ENCODE measurements around the gene FNDC4.
"Not testable (repeated sequence)": the region's sequence is repeated elsewhere in the genome, so short reads cannot be mapped to it uniquely, and the experiment has no call there.

Gene FNDC4, protein sequence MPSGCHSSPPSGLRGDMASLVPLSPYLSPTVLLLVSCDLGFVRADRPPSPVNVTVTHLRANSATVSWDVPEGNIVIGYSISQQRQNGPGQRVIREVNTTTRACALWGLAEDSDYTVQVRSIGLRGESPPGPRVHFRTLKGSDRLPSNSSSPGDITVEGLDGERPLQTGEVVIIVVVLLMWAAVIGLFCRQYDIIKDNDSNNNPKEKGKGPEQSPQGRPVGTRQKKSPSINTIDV

DNA sequence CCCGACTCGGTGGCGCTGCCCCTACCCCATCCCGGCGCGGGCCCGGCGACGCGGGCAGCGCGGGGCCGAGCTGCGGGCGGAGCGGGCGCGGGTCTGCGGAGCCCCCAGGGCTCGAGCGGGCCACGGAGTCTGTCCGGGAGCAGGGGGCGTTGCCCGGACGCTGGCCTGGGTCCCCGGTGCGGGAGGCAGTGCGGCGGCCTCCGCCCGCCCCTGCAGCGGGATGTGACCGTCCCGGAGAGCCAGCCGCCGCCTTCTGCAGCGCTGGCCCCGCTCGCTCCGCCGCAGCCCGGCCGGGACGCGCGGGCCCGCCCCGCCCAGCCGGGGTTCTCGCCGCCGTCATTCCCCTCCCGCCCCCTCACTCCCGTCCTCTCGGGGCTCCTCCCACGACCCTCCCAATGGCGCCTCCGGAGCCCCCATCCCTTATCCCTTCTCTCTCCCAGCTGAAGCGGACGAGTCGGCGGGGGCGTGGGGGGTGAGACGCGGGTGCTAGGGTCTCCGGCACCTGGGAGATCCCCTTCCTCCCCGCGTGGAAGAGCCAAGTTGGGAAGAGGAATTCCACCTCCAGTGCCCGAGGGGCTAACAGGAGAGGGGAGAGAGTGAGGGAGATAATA is at the start of gene FNDC4:
Gene FNDC4 (minus strand): TSS at position 257 of the 611 bp plus-strand sequence. CDS start 521 bp downstream, outside the sequence.
- no peak for DNase-seq

- DNase-seq, result no peak
Observed at GRCh38 chr2:27544143-27544821, 49.3 kb upstream of the FNDC4 start.

DNA sequence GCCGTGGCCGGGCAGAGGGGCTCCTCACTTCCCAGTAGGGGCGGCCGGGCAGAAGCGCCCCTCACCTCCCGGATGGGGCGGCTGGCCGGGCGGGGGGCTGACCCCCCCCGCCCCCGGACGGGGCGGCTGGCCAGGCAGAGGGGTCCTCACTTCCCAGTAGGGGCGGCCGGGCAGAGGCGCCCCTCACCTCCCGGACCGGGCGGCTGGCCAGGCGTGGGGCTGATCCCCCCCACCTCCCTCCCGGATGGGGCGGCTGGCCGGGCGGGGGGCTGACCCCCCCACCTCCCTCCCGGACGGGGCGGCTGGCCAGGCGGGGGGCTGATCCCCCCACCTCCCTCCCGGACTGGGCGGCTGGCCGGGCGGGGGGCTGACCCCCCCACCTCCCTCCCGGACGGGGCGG is 44.6 kb upstream of the FNDC4 start:
- not testable (repeated sequence) for DNase-seq

DNA sequence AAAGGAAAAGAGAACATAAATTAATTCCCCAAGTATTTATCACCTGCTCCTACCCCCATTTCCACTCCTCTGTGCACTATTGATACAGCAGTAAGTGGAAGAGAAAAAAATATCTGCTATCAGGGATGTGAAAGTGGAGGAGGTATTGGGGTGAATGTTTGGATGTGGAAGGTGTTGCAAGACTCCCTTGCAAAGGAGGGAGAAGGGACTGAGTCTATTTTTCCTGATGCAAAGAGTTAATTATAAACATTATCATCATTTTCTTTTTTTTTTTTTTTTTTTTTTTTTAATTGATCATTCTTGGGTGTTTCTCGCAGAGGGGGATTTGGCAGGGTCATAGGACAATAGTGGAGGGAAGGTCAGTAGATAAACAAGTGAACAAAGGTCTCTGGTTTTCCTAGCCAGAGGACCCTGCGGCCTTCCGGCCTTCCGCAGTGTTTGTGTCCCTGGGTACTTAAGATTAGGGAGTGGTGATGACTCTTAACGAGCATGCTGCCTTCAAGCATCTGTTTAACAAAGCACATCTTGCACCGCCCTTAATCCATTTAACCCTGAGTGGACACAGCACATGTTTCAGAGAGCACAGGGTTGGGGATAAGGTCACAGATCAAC is 43.9 kb upstream of the FNDC4 start:
- DNase-seq, result not testable (repeated sequence)

- DNase-seq, result no peak
Observed at GRCh38 chr2:27537287-27537686, 42.3 kb upstream of the FNDC4 start.

- no peak for DNase-seq
Observed at GRCh38 chr2:27531983-27532382, 37.0 kb upstream of the FNDC4 start.

DNA sequence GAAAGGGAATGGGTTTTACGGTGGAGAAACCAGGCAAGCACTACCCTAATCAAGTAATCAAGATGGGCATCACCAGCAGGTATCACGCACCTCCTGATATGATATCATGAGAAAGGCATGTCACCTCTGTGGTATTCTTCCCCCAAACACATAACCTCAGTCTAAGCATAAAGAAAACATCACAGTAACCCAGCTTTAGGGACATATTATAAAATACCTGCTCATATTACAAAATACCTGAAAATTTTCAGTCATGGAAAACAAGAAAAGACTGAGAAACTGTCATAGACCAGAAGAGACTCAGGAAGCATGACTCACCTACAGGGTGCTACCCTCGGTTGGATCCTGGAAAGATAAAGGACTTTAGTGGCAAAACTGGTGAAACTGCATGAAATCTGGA is 32.2 kb upstream of the FNDC4 start:
- DNase-seq, result no peak

GRCh38 chr2:27522400-27522945 is 27.5 kb upstream of the FNDC4 start:
- DNase-seq, result no peak

- no peak for DNase-seq
Observed at GRCh38 chr2:27520316-27520715, 25.3 kb upstream of the FNDC4 start.

- no peak for DNase-seq
Observed at GRCh38 chr2:27518782-27519113, 23.7 kb upstream of the FNDC4 start.

DNA sequence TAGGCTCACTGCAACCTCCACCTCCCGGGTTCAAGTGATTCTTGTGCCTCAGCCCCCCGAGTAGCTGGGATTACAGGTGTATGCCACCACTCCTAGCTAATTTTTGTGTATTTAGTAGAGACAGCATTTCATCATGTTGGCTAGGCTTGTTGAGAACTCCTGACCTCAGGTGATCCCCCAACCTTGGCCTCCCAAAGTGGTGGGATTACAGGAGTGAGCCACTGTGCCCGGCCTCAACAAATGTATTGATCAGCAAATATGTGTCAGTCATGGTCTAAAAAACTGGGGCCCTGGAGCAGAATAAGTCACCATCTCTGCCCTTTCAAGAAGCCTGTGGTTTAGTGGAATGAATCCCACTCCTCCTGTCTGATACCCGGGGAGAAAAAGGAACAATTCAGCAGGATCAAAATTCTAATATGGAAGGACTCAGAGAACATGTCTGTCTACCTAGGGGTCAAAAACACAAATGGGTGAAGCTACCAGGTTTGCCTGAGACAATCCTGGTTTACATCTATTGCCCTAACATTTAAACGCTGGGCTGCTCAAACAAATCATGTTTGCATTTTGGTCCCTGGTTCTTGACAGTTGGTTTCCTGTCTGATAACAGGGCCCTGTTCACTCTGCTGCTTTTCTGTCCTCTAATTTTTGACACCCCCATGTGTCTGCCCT is 23.2 kb upstream of the FNDC4 start:
- DNase-seq, result no peak

- peak; percentile 85 for DNase-seq
Observed at GRCh38 chr2:27509326-27509725, 14.3 kb upstream of the FNDC4 start.

GRCh38 chr2:27507293-27507692 is 12.3 kb upstream of the FNDC4 start:
- DNase-seq, result no peak

DNA sequence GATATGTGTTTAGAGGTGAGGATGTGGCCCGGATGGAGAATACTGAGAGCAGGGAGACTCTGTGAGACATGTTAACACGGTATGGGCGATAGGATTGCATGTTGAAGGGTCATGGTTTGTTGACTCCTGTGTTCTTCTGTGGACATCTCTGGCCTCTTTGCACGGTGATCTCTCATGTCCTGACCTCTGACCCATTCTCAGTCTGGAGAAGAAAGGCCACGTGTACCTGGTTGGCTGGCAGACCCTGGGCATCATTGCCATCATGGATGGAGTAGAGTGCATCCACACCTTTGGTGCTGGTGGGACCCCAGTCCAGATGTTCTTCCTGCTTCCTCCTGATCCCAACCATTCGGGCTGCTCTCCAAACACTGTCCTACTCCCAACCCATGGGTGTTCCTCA is 11.6 kb upstream of the FNDC4 start:
- no peak for DNase-seq

GRCh38 chr2:27502142-27502541 is 7.1 kb upstream of the FNDC4 start:
- no peak for DNase-seq

DNA sequence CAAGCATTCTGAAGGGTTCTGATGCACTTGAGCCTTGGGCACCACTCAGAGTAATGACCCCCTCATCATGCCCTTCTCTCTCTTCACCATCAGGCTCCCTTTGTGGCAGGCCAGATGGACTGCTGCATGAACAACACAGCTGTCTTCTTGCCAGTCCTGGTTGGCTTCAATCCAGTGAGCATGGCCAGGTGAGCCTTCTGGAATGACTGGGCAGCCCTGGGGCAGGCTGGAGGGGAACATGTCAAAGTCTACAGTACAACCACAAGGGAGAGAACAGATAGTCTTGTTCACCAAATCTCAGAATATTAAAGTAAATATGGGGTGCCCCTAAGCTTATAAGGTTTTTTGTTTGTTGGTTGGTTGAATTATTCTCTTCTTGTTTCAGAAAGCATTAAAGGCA is 6.0 kb upstream of the FNDC4 start:
- peak; percentile 44 for DNase-seq

DNA sequence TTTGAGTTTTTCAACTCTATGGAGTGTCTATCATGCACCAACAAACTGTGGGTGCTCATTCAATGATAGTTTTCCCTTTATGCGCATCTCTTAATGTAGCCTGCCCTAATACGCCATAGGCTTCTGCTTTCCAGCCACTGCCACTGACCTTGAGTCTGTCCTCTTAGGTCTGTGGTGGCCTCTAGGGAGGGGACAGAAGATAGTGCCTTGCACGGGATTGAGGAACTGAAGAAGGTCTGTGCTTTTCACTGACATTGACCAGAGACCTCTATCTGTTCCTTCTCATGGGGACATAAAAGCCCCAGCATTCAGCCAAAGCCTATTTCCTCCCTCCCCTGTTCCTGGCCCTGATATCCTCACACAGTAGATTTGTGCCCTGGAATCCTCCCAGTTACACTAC is 4.0 kb upstream of the FNDC4 start:
- no peak for DNase-seq

- no peak for DNase-seq
Observed at GRCh38 chr2:27497288-27497627, 2.3 kb upstream of the FNDC4 start.

DNA sequence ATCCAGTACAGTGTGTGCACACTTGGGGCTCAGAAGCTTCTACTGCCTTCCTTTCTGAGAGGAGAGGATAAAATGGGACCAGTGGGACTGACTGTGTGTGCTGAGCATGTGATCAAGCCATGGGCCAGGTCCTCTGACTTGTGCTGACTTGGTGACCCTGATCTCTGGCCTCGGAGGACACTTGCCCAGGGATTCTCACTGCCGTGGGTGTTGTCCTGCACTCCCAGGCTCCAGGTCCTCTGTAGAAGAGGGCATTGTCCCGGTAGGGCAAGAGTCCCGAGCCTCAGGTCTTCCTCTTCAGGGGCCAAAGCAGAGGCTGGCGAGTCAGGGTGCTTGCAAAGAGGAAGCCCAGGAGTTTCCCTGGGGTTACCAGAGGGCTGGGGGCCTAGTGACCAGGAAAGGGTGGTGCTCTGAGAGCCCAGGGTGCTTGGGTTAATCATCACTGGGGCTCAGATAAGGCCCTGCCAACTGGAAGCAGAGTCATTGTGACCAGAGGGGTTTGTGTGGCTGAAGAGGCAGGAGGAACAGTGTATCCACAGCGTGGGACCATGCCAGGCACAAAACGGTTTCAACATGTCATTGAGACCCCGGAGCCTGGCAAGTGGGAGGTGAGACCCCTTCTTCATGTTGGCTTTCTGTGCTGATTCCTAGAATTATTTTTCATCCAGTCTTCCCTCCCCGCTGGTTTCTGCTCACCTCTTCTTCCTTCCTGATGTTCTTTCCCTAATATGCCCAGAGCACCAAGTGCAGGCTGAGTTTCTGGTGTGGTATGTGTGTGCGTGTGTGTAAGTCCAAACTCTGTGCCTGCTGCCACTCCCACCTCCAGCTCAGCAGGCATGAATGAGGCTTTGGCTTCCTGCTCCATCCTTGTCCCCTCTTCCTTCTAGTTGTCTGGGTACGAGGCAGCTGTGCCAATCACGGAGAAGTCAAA is 1.6 kb upstream of the FNDC4 start, which contains the start of gene GCKR:
Gene GCKR (plus strand): TSS at position 483 of the 931 bp plus-strand sequence. CDS start 66 bp downstream, at position 549.
- no peak for DNase-seq

GRCh38 chr2:27495840-27496356 is 898 bp upstream of the FNDC4 start:
- no peak for DNase-seq

- no peak for DNase-seq
Observed at GRCh38 chr2:27494284-27494943, 586 bp downstream of the FNDC4 start.

All from NCI-H2029 treated with DMSO at 0.1 percent for 48 hours (cell line).